ENCODE data around the gene PCED1B. TPM values are rescaled to one million over a fixed set of nuclear protein-coding genes. Genes with fewer than 3 reads are reported as not detected.
A peak's percentile ranks its signal among the peaks of the same experiment; 100 is the strongest.

PCED1B gene
- total and polyA plus RNA-seq, 4 donors, result 2.2 to 8.2 (median 3.8) TPM

DNA sequence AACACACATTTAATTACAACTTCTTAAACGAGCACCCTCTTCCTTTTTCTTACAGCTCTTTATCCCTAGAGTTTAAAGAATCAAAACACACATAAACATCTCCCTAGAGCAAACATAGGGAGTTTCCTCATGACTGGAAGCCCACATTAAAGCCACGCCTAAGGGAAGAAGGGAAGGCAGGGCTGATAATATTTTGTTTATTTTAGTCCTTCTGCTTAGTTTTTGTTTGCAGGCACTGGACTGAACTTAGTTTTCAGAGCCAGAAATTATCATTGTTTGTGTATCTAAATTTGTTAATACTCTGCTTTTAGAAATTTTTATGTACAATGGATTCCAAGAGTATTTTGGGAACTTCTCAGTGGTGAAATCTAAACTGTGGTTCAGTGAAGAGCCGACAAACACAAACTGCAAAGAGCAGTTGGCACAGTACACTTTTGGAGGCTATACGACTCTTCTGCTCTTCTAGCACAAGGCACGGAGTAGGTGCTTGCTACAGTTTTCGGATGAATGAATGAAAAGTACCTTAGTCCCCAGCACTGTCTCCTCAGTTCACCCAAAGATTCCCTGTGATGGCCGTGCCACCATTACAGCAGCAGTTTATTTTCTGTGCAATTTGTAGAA, 18.0 kb downstream of the PCED1B start:
- Histone ChIP-seq H3K4me1 (ENCODE audit: control insufficient read depth in 5 of 5, insufficient read depth in 5 of 5, low read length in 5 of 5) (peaks cover 0 to 9% (median 3%) of the 10 kb centered on the region in 5 donors), H3K9me3 (ENCODE audit: control insufficient read depth in 4 of 4, insufficient read depth in 3 of 4, low read length in 3 of 4) (no peaks in the 10 kb centered on the region), H3K27me3 (ENCODE audit: control insufficient read depth in 3 of 3, insufficient read depth in 3 of 3, low read length in 2 of 3) (no peaks in the 10 kb centered on the region), H3K4me3 (no peak overlapping the region), H3K9ac (ENCODE audit: insufficient read depth in 1 of 2, low read length in 2 of 2) (no peak overlapping the region), H3K27ac (ENCODE audit: low read depth in 1 of 2, low read length in 1 of 2) (peak overlapping the region in 1 of 2 donors; percentile 67), H3K36me3 (ENCODE audit: control insufficient read depth in 4 of 4, insufficient read depth in 4 of 4, low read length in 4 of 4) (no peaks in the 10 kb centered on the region)
- 59 to 75% methylated on average over 7 of the region's 7 CpGs for WGBS, 2 donors
- TF ChIP-seq, protein P1, sequence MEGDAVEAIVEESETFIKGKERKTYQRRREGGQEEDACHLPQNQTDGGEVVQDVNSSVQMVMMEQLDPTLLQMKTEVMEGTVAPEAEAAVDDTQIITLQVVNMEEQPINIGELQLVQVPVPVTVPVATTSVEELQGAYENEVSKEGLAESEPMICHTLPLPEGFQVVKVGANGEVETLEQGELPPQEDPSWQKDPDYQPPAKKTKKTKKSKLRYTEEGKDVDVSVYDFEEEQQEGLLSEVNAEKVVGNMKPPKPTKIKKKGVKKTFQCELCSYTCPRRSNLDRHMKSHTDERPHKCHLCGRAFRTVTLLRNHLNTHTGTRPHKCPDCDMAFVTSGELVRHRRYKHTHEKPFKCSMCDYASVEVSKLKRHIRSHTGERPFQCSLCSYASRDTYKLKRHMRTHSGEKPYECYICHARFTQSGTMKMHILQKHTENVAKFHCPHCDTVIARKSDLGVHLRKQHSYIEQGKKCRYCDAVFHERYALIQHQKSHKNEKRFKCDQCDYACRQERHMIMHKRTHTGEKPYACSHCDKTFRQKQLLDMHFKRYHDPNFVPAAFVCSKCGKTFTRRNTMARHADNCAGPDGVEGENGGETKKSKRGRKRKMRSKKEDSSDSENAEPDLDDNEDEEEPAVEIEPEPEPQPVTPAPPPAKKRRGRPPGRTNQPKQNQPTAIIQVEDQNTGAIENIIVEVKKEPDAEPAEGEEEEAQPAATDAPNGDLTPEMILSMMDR (IDR thresholded peaks at IDR 0.05; ENCODE audit: control extremely low read depth, extremely low read depth), result no peak
- ATAC-seq (ENCODE audit: insufficient read depth, low FRiP score), result no peak
- DNase-seq, result peak in 2 of 3 donors; percentile 39 to 56

DNA sequence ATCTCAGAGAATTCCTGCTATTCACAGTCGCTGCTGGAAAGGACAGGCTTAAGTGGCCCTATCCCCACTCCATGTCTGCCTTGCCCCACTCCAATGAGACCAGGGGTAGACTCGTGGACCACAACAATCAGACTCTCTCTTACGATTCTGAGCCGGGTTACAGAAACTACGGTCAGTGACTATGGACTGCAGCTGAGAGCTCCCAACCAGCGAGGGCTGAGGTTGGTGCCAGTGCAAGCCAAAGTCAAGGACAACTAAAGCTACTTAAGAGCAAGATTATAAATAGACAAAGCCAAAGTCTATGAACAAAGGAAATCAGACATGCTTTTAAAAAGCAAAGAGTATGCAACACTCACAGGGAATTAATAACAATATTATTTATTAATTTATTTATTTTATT, 18.7 kb downstream of the PCED1B start:
- WGBS, 2 donors, result 87 to 93% methylated on average over 6 of the region's 6 CpGs
- ATAC-seq (ENCODE audit: insufficient read depth, low FRiP score) (no peak), DNase-seq (no peak)
- Histone ChIP-seq H3K27me3 (ENCODE audit: control insufficient read depth in 3 of 3, insufficient read depth in 3 of 3, low read length in 2 of 3) (no peaks in the 10 kb centered on the region), H3K9me3 (ENCODE audit: control insufficient read depth in 4 of 4, insufficient read depth in 3 of 4, low read length in 3 of 4) (no peaks in the 10 kb centered on the region), H3K27ac (ENCODE audit: low read depth in 1 of 2, low read length in 1 of 2) (peak overlapping the region in 1 of 2 donors; percentile 12), H3K9ac (ENCODE audit: insufficient read depth in 1 of 2, low read length in 2 of 2) (no peak overlapping the region), H3K4me1 (ENCODE audit: control insufficient read depth in 5 of 5, insufficient read depth in 5 of 5, low read length in 5 of 5) (peaks cover 0 to 9% (median 3%) of the 10 kb centered on the region in 5 donors), H3K4me3 (no peak overlapping the region), H3K36me3 (ENCODE audit: control insufficient read depth in 4 of 4, insufficient read depth in 4 of 4, low read length in 4 of 4) (no peaks in the 10 kb centered on the region)
- TF ChIP-seq, protein P1 (IDR thresholded peaks at IDR 0.05; ENCODE audit: control extremely low read depth, extremely low read depth), result no peak

DNA sequence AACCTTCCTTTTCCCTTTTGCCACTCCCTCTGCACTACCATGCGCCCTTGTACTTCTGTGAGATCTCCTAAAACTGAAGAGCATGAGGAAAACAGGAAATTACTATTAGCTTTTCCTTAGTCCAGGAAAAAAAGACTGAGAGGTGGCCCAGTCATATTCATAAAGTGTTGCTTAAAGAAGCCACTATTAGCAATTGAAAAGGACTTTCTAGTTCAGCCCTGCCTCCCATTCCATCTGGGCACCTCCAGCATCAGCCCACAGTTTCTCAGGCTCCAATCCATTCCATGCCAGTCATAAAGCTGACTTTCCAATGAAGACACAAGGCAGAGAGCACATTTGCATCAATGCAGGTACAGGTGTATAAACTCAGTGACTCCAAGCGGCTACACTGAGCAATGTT, 20.2 kb downstream of the PCED1B start:
- ATAC-seq (ENCODE audit: insufficient read depth, low FRiP score), result no peak
- Histone ChIP-seq H3K9me3 (ENCODE audit: control insufficient read depth in 4 of 4, insufficient read depth in 3 of 4, low read length in 3 of 4) (no peaks in the 10 kb centered on the region), H3K4me3 (no peak overlapping the region), H3K36me3 (ENCODE audit: control insufficient read depth in 4 of 4, insufficient read depth in 4 of 4, low read length in 4 of 4) (no peaks in the 10 kb centered on the region), H3K27ac (ENCODE audit: low read depth in 1 of 2, low read length in 1 of 2) (no peak overlapping the region), H3K9ac (ENCODE audit: insufficient read depth in 1 of 2, low read length in 2 of 2) (no peak overlapping the region), H3K27me3 (ENCODE audit: control insufficient read depth in 3 of 3, insufficient read depth in 3 of 3, low read length in 2 of 3) (no peaks in the 10 kb centered on the region), H3K4me1 (ENCODE audit: control insufficient read depth in 5 of 5, insufficient read depth in 5 of 5, low read length in 5 of 5) (peaks cover 0 to 9% (median 3%) of the 10 kb centered on the region in 5 donors)
- no peak for DNase-seq
- TF ChIP-seq, protein P1 (IDR thresholded peaks at IDR 0.05; ENCODE audit: control extremely low read depth, extremely low read depth), result no peak
- WGBS, 2 donors, result 63 to 95% methylated on average over 2 of the region's 2 CpGs

DNA sequence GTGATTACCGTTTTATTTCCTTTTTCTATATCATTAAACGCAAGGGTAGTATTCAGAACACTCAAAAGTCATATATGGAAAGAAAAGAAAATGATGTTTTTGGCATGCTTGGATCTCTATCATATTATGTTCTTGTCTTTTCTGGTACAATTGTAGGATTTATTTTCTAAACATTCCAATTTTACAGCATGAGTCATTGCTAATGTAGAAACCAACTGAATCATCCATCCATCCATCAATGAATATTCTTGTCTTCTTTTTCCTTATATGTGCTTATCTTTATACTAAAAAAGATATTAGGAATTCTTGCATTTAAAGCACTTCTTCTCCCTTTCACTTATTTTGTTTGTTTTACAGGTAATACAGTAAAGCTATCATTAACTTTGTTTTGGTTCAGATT, 20.7 kb downstream of the PCED1B start:
- H3K4me3 ChIP-seq, result no peak overlapping the region
- H3K9ac ChIP-seq (ENCODE audit: insufficient read depth in 1 of 2, low read length in 2 of 2), result no peak overlapping the region
- H3K4me1 ChIP-seq (ENCODE audit: control insufficient read depth in 5 of 5, insufficient read depth in 5 of 5, low read length in 5 of 5), result peaks cover 0 to 9% (median 3%) of the 10 kb centered on the region in 5 donors
- no peaks in the 10 kb centered on the region for H3K27me3 ChIP-seq (ENCODE audit: control insufficient read depth in 3 of 3, insufficient read depth in 3 of 3, low read length in 2 of 3)
- DNase-seq (no peak), ATAC-seq (ENCODE audit: insufficient read depth, low FRiP score) (no peak)
- H3K27ac ChIP-seq (ENCODE audit: low read depth in 1 of 2, low read length in 1 of 2), result no peak overlapping the region
- no peaks in the 10 kb centered on the region for H3K9me3 ChIP-seq (ENCODE audit: control insufficient read depth in 4 of 4, insufficient read depth in 3 of 4, low read length in 3 of 4)
- TF ChIP-seq, protein P1 (IDR thresholded peaks at IDR 0.05; ENCODE audit: control extremely low read depth, extremely low read depth), result no peak
- 96 to 98% methylated on average over 2 of the region's 2 CpGs for WGBS, 2 donors
- no peaks in the 10 kb centered on the region for H3K36me3 ChIP-seq (ENCODE audit: control insufficient read depth in 4 of 4, insufficient read depth in 4 of 4, low read length in 4 of 4)

Measured in lung (tissue), 12 donors.